Measurements from ENCODE around the gene KCNH8. TPM values are rescaled to one million over a fixed set of nuclear protein-coding genes. Genes with fewer than 3 reads are reported as not detected.

Gene KCNH8
- total and polyA plus RNA-seq, 2 of the 4 experiments (the other 2 are of a cell fraction), result not detected

- no TSS peak for BruUV-seq (replicated peaks)
- TF ChIP-seq MAFK (IDR thresholded peaks at IDR 0.05; ENCODE audit: low read depth, low read length) (no peak), RAD21 (IDR thresholded peaks at IDR 0.05; ENCODE audit: low read length) (no peak), NFE2L2 (IDR thresholded peaks at IDR 0.05; ENCODE audit: low read depth, low read length) (no peak), USF2 (IDR thresholded peaks at IDR 0.05; ENCODE audit: low read depth, low read length) (no peak), RCOR1 (IDR thresholded peaks at IDR 0.05; ENCODE audit: insufficient replicate concordance, low read length) (no peak), BHLHE40 (IDR thresholded peaks at IDR 0.05; ENCODE audit: low read depth, low read length) (no peak), RFX5 (IDR thresholded peaks at IDR 0.05; ENCODE audit: low read depth, low read length) (no peak), CEBPB (IDR thresholded peaks at IDR 0.05; ENCODE audit: low read depth, low read length) (no peak), ELK1 (IDR thresholded peaks at IDR 0.05; ENCODE audit: borderline replicate concordance, low read depth, low read length) (no peak), CTCF (conservative IDR thresholded peaks at IDR 0.05; ENCODE audit: low read depth, low read length) (no peak), SMC3 (IDR thresholded peaks at IDR 0.05; ENCODE audit: low read depth, low read length) (no peak), POLR2A (IDR thresholded peaks at IDR 0.05; ENCODE audit: low read depth, low read length) (no peak), FOS (IDR thresholded peaks at IDR 0.05; ENCODE audit: low read depth, low read length) (no peak), CHD1 (IDR thresholded peaks at IDR 0.05; ENCODE audit: low read depth, low read length) (no peak), MXI1 (IDR thresholded peaks at IDR 0.05; ENCODE audit: borderline replicate concordance, low read depth, low read length) (no peak), MAZ (IDR thresholded peaks at IDR 0.05; ENCODE audit: borderline replicate concordance, low read depth, low read length) (no peak)
- no peak overlapping the region for H3K18ac ChIP-seq (ENCODE audit: low read depth, low read length)
- no peak overlapping the region for H2BK120ac ChIP-seq (ENCODE audit: low read depth, low read length)
- no peak overlapping the region for H2BK5ac ChIP-seq (ENCODE audit: low read depth, low read length, poor library complexity, severe bottlenecking)
- POLR2A ChIA-PET (ENCODE audit: unreplicated experiment), result no interaction called here
- no peak overlapping the region for H3K14ac ChIP-seq (replicated peaks; ENCODE audit: low read depth, low read length)
- peaks cover 20% of the 10 kb centered on the region for H3K9me3 ChIP-seq (ENCODE audit: control insufficient read depth, insufficient read depth, low read length)
- dilution Hi-C loops (cut with HindIII; ENCODE audit: low sequenced_read_pairs, unreplicated experiment), result no loop called here
- ATAC-seq (ENCODE audit: low read depth), result no peak
- no peak overlapping the region for H3K23ac ChIP-seq (ENCODE audit: low read depth, low read length)
- H3K4me2 ChIP-seq (ENCODE audit: low read depth, low read length), result no peak overlapping the region
- H4K8ac ChIP-seq (ENCODE audit: low read depth in 2 of 2, low read length in 2 of 2), result no peak overlapping the region
- no peak overlapping the region for H4K91ac ChIP-seq (ENCODE audit: insufficient read depth, low read depth, low read length)
- no peak overlapping the region for H3K9ac ChIP-seq (ENCODE audit: low read depth, low read length)
- no peaks in the 10 kb centered on the region for H4K20me1 ChIP-seq (ENCODE audit: insufficient read depth, low read length)
- no peak overlapping the region for H2AK5ac ChIP-seq (ENCODE audit: low read depth, low read length)
- intact Hi-C loops (cut with micrococcal nuclease), result no loop called here
- no peak overlapping the region for H2BK15ac ChIP-seq (ENCODE audit: low read depth, low read length)
- no peaks in the 10 kb centered on the region for H3K79me1 ChIP-seq (ENCODE audit: low read depth in 1 of 2, low read length in 2 of 2)
- H3K9me1 ChIP-seq (ENCODE audit: insufficient read depth, low read length), result no peaks in the 10 kb centered on the region
- H3K27me3 ChIP-seq (ENCODE audit: control insufficient read depth, insufficient read depth, low read length), result no peaks in the 10 kb centered on the region
- no peak overlapping the region for H2AK9ac ChIP-seq (replicated peaks; ENCODE audit: low read depth, low read length, poor library complexity)
- no peak overlapping the region for H4K5ac ChIP-seq (ENCODE audit: low read depth, low read length)
- H3K27ac ChIP-seq (ENCODE audit: insufficient read depth, low read length), result no peak overlapping the region
- H3K4me3 ChIP-seq (ENCODE audit: insufficient read depth, low read depth, low read length), result no peak overlapping the region
- no peak overlapping the region for H2BK20ac ChIP-seq (ENCODE audit: low read depth, low read length)
- in situ Hi-C loops (cut with MboI; ENCODE audit: low sequenced_read_pairs), result no loop called here
- no peaks in the 10 kb centered on the region for H3K36me3 ChIP-seq (ENCODE audit: control insufficient read depth, insufficient read depth, low read length)
- no peaks in the 10 kb centered on the region for H3K4me1 ChIP-seq (ENCODE audit: control insufficient read depth, insufficient read depth, low read length)
- H3K56ac ChIP-seq (ENCODE audit: extremely low read depth, insufficient read depth, low read length), result no peak overlapping the region
- DNase-seq, result no peak
- H3K4ac ChIP-seq (ENCODE audit: low read depth, low read length), result no peak overlapping the region
- CTCF ChIA-PET, result no interaction called here
- no peak overlapping the region for H2AFZ ChIP-seq (replicated peaks; ENCODE audit: low read length, poor library complexity)
- WGBS, 2 experiments (ENCODE audit: extremely low coverage in 2 of 2, insufficient read length in 1 of 2), result no CpG with 5 or more reads among the region's 6 CpGs
Observed at GRCh38 chr3:19216669-19217337, 68.5 kb downstream of the KCNH8 start.
